ENCODE measurements around the gene THSD4. TPM values are rescaled to one million over a fixed set of nuclear protein-coding genes. Genes with fewer than 3 reads are reported as not detected.

Gene THSD4
- total and polyA plus RNA-seq, 2 of the 4 experiments (the other 2 are of a cell fraction), result 25.5 to 31.1 TPM

GRCh38 chr15:71559616-71560015, 444.3 kb downstream of the THSD4 start:
- H3K9ac ChIP-seq (ENCODE audit: low read depth, low read length), result no peak overlapping the region
- dilution Hi-C loops (cut with HindIII; ENCODE audit: low sequenced_read_pairs, unreplicated experiment) (no loop called here), intact Hi-C loops (cut with micrococcal nuclease) (no loop called here), in situ Hi-C loops (cut with MboI; ENCODE audit: low sequenced_read_pairs) (no loop called here)
- H3K27ac ChIP-seq (ENCODE audit: insufficient read depth, low read length), result no peak overlapping the region
- H4K91ac ChIP-seq (ENCODE audit: insufficient read depth, low read depth, low read length), result no peak overlapping the region
- H3K4me3 ChIP-seq (ENCODE audit: insufficient read depth, low read depth, low read length), result no peak overlapping the region
- no peak overlapping the region for H4K8ac ChIP-seq (ENCODE audit: low read depth in 2 of 2, low read length in 2 of 2)
- POLR2A ChIA-PET (ENCODE audit: unreplicated experiment), result no interaction called here
- H3K14ac ChIP-seq (replicated peaks; ENCODE audit: low read depth, low read length), result no peak overlapping the region
- no peak overlapping the region for H2AK5ac ChIP-seq (ENCODE audit: low read depth, low read length)
- no peak overlapping the region for H4K5ac ChIP-seq (ENCODE audit: low read depth, low read length)
- H3K9me3 ChIP-seq (ENCODE audit: control insufficient read depth, insufficient read depth, low read length), result no peaks in the 10 kb centered on the region
- H2BK5ac ChIP-seq (ENCODE audit: low read depth, low read length, poor library complexity, severe bottlenecking), result no peak overlapping the region
- H3K23ac ChIP-seq (ENCODE audit: low read depth, low read length), result no peak overlapping the region
- no peak overlapping the region for H2BK120ac ChIP-seq (ENCODE audit: low read depth, low read length)
- ATAC-seq (ENCODE audit: low read depth) (no peak), DNase-seq (no peak)
- 0 out of 2 replicates have a peak, but pooled peaks cover 2% of the 10 kb centered on the region for H3K27me3 ChIP-seq (ENCODE audit: control insufficient read depth, insufficient read depth, low read length)
- H3K79me1 ChIP-seq (ENCODE audit: low read depth in 1 of 2, low read length in 2 of 2), result peaks cover 0 to 10% of the 10 kb centered on the region in 2 experiments; a peak in 2 of 4 replicates
- TF ChIP-seq USF2 (IDR thresholded peaks at IDR 0.05; ENCODE audit: low read depth, low read length) (no peak), BHLHE40 (IDR thresholded peaks at IDR 0.05; ENCODE audit: low read depth, low read length) (no peak), ELK1 (IDR thresholded peaks at IDR 0.05; ENCODE audit: borderline replicate concordance, low read depth, low read length) (no peak), MAFK (IDR thresholded peaks at IDR 0.05; ENCODE audit: low read depth, low read length) (no peak), MXI1 (IDR thresholded peaks at IDR 0.05; ENCODE audit: borderline replicate concordance, low read depth, low read length) (no peak), FOS (IDR thresholded peaks at IDR 0.05; ENCODE audit: low read depth, low read length) (no peak), CEBPB (IDR thresholded peaks at IDR 0.05; ENCODE audit: low read depth, low read length) (no peak), RFX5 (IDR thresholded peaks at IDR 0.05; ENCODE audit: low read depth, low read length) (no peak), MAZ (IDR thresholded peaks at IDR 0.05; ENCODE audit: borderline replicate concordance, low read depth, low read length) (no peak), SMC3 (IDR thresholded peaks at IDR 0.05; ENCODE audit: low read depth, low read length) (no peak), RCOR1 (IDR thresholded peaks at IDR 0.05; ENCODE audit: insufficient replicate concordance, low read length) (no peak), NFE2L2 (IDR thresholded peaks at IDR 0.05; ENCODE audit: low read depth, low read length) (no peak), CHD1 (IDR thresholded peaks at IDR 0.05; ENCODE audit: low read depth, low read length) (no peak), RAD21 (IDR thresholded peaks at IDR 0.05; ENCODE audit: low read length) (no peak), POLR2A (IDR thresholded peaks at IDR 0.05; ENCODE audit: low read depth, low read length) (no peak)
- TF ChIP-seq, protein P1, sequence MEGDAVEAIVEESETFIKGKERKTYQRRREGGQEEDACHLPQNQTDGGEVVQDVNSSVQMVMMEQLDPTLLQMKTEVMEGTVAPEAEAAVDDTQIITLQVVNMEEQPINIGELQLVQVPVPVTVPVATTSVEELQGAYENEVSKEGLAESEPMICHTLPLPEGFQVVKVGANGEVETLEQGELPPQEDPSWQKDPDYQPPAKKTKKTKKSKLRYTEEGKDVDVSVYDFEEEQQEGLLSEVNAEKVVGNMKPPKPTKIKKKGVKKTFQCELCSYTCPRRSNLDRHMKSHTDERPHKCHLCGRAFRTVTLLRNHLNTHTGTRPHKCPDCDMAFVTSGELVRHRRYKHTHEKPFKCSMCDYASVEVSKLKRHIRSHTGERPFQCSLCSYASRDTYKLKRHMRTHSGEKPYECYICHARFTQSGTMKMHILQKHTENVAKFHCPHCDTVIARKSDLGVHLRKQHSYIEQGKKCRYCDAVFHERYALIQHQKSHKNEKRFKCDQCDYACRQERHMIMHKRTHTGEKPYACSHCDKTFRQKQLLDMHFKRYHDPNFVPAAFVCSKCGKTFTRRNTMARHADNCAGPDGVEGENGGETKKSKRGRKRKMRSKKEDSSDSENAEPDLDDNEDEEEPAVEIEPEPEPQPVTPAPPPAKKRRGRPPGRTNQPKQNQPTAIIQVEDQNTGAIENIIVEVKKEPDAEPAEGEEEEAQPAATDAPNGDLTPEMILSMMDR (conservative IDR thresholded peaks at IDR 0.05; ENCODE audit: low read depth, low read length), result no peak
- no peak overlapping the region for H2AK9ac ChIP-seq (replicated peaks; ENCODE audit: low read depth, low read length, poor library complexity)
- peaks cover 20% of the 10 kb centered on the region; the same call in 1 of the 2 replicates for H4K20me1 ChIP-seq (ENCODE audit: insufficient read depth, low read length)
- no TSS peak for BruUV-seq (replicated peaks)
- CTCF ChIA-PET, result no interaction called here
- H3K36me3 ChIP-seq (ENCODE audit: control insufficient read depth, insufficient read depth, low read length), result peaks cover 4% of the 10 kb centered on the region
- H2AFZ ChIP-seq (replicated peaks; ENCODE audit: low read length, poor library complexity), result no peak overlapping the region
- peaks cover 9% of the 10 kb centered on the region; the same call in 1 of the 2 replicates for H3K4me1 ChIP-seq (ENCODE audit: control insufficient read depth, insufficient read depth, low read length)
- H2BK15ac ChIP-seq (ENCODE audit: low read depth, low read length), result no peak overlapping the region
- no CpG with 5 or more reads among the region's 3 CpGs for WGBS, 2 experiments (ENCODE audit: extremely low coverage in 2 of 2, insufficient read length in 1 of 2)
- H3K18ac ChIP-seq (ENCODE audit: low read depth, low read length), result no peak overlapping the region
- peaks cover 8% of the 10 kb centered on the region for H3K9me1 ChIP-seq (ENCODE audit: insufficient read depth, low read length)
- no peak overlapping the region for H2BK20ac ChIP-seq (ENCODE audit: low read depth, low read length)
- no peak overlapping the region for H3K56ac ChIP-seq (ENCODE audit: extremely low read depth, insufficient read depth, low read length)
- H3K4me2 ChIP-seq (ENCODE audit: low read depth, low read length), result no peak overlapping the region
- H3K4ac ChIP-seq (ENCODE audit: low read depth, low read length), result no peak overlapping the region

All from IMR-90 (cell line).